ENCODE data around the gene CARNS1.

CARNS1 gene

GRCh38 chr11:67441731-67442351 lies 26.4 kb downstream of the CARNS1 start:
- Histone ChIP-seq H4K20me1 (peaks cover 0 to 54% (median 25%) of the 10 kb centered on the region in 11 experiments; a peak in 14 of 22 replicates), H3K27ac (no peak overlapping the region), H3K4me1 (peaks cover 86 to 95% (median 91%) of the 10 kb centered on the region in 10 experiments), H3K4me2 (peak overlapping the region; percentile 88 to 99 (median 98)), H3K4me3 (peak overlapping the region in 3 of 10 experiments; percentile 72 to 78 (median 73); a peak in 6 of 20 replicates), H3K9me3 (replicated peaks in 1 of 11) (no peaks in the 10 kb centered on the region), H3K9ac (peak overlapping the region in 3 of 11 experiments; percentile 1 to 83 (median 79); a peak in 2 of 22 replicates), H3K36me3 (peaks cover 0 to 49% (median 0%) of the 10 kb centered on the region in 11 experiments; a peak in 9 of 22 replicates), H3K27me3 (no peaks in the 10 kb centered on the region)
- no peak for TF ChIP-seq Cebpa-rat (IDR thresholded peaks at IDR 0.05)

GRCh38 chr11:67442504-67443404 lies 27.3 kb downstream of the CARNS1 start:
- Histone ChIP-seq H3K27me3 (no peaks in the 10 kb centered on the region), H3K4me3 (peak overlapping the region; percentile 41 to 79 (median 66)), H3K9me3 (replicated peaks in 1 of 11) (no peaks in the 10 kb centered on the region), H3K27ac (peak overlapping the region; percentile 46 to 74 (median 60); a peak in 19 of 22 replicates), H3K4me2 (peak overlapping the region; percentile 88 to 99 (median 98)), H3K4me1 (peaks cover 86 to 97% (median 93%) of the 10 kb centered on the region in 10 experiments), H3K9ac (peak overlapping the region; percentile 64 to 83 (median 70)), H3K36me3 (peaks cover 0 to 45% (median 0%) of the 10 kb centered on the region in 11 experiments; a peak in 9 of 22 replicates), H4K20me1 (peaks cover 0 to 53% (median 23%) of the 10 kb centered on the region in 11 experiments; a peak in 14 of 22 replicates)
- no peak for TF ChIP-seq Cebpa-rat (IDR thresholded peaks at IDR 0.05)

GRCh38 chr11:67445515-67445914 lies 30.0 kb downstream of the CARNS1 start:
- Histone ChIP-seq H3K9me3 (replicated peaks in 1 of 11) (no peaks in the 10 kb centered on the region), H4K20me1 (peaks cover 0 to 25% (median 8%) of the 10 kb centered on the region in 11 experiments; a peak in 12 of 22 replicates), H3K27me3 (no peaks in the 10 kb centered on the region), H3K4me2 (peak overlapping the region; percentile 86 to 99 (median 90); a peak in 18 of 22 replicates), H3K4me3 (no peak overlapping the region), H3K4me1 (peaks cover 81 to 92% (median 86%) of the 10 kb centered on the region in 10 experiments), H3K27ac (no peak overlapping the region), H3K9ac (0 out of 22 replicates have a peak overlapping the region, but pooled peaks of 1 of the 11 experiments have one; percentile 18), H3K36me3 (peaks cover 0 to 21% (median 0%) of the 10 kb centered on the region in 11 experiments; a peak in 7 of 22 replicates)
- no peak for TF ChIP-seq Cebpa-rat (IDR thresholded peaks at IDR 0.05)

GRCh38 chr11:67448220-67448609 lies 32.7 kb downstream of the CARNS1 start:
- Histone ChIP-seq H3K4me1 (peaks cover 59 to 90% (median 75%) of the 10 kb centered on the region in 10 experiments), H3K4me2 (peak overlapping the region in 5 of 11 experiments; percentile 25 to 92 (median 50); a peak in 5 of 22 replicates), H3K27ac (no peak overlapping the region), H3K27me3 (no peaks in the 10 kb centered on the region), H3K4me3 (no peak overlapping the region), H3K36me3 (no peaks in the 10 kb centered on the region), H3K9me3 (replicated peaks in 1 of 11) (no peaks in the 10 kb centered on the region), H4K20me1 (no peaks in the 10 kb centered on the region; a peak in 1 of 22 replicates), H3K9ac (no peak overlapping the region)
- TF ChIP-seq Cebpa-rat (IDR thresholded peaks at IDR 0.05), result no peak

- H3K9ac ChIP-seq, result no peak overlapping the region
- no peaks in the 10 kb centered on the region; a peak in 1 of 22 replicates for H4K20me1 ChIP-seq
- H3K36me3 ChIP-seq, result no peaks in the 10 kb centered on the region
- H3K27me3 ChIP-seq, result no peaks in the 10 kb centered on the region
- H3K4me2 ChIP-seq, result peak overlapping the region in 9 of 11 experiments; percentile 11 to 92 (median 53); a peak in 14 of 22 replicates
- H3K4me1 ChIP-seq, result peaks cover 52 to 87% (median 68%) of the 10 kb centered on the region in 10 experiments
- no peak overlapping the region for H3K4me3 ChIP-seq
- H3K27ac ChIP-seq, result 0 out of 22 replicates have a peak overlapping the region, but pooled peaks of 2 of the 11 experiments have one; percentile 2 to 17
- H3K9me3 ChIP-seq (replicated peaks in 1 of 11), result no peaks in the 10 kb centered on the region
- TF ChIP-seq Cebpa-rat (IDR thresholded peaks at IDR 0.05), result no peak
These were observed 33.8 kb downstream of the CARNS1 start for GRCh38 chr11:67449116-67449844.

GRCh38 chr11:67450796-67451657 lies 35.5 kb downstream of the CARNS1 start:
- peak overlapping the region in 5 of 11 experiments; percentile 21 to 65 (median 38); a peak in 8 of 22 replicates for H3K9ac ChIP-seq
- H3K4me2 ChIP-seq, result peak overlapping the region in 9 of 11 experiments; percentile 3 to 92 (median 10); a peak in 12 of 22 replicates
- no peak overlapping the region for H3K4me3 ChIP-seq
- no peaks in the 10 kb centered on the region for H3K27me3 ChIP-seq
- H4K20me1 ChIP-seq, result no peaks in the 10 kb centered on the region; a peak in 1 of 22 replicates
- H3K9me3 ChIP-seq (replicated peaks in 1 of 11), result no peaks in the 10 kb centered on the region
- TF ChIP-seq Cebpa-rat (IDR thresholded peaks at IDR 0.05), result no peak
- peaks cover 35 to 69% (median 51%) of the 10 kb centered on the region in 10 experiments for H3K4me1 ChIP-seq
- H3K27ac ChIP-seq, result peak overlapping the region in 3 of 11 experiments; percentile 16 to 41 (median 18); a peak in 3 of 22 replicates
- H3K36me3 ChIP-seq, result no peaks in the 10 kb centered on the region

GRCh38 chr11:67451658-67451976 lies 36.1 kb downstream of the CARNS1 start:
- peak overlapping the region in 2 of 11 experiments; percentile 16 to 41; a peak in 1 of 22 replicates for H3K27ac ChIP-seq
- H3K9ac ChIP-seq, result peak overlapping the region in 6 of 11 experiments; percentile 3 to 65 (median 38); a peak in 5 of 22 replicates
- peaks cover 29 to 64% (median 45%) of the 10 kb centered on the region in 10 experiments for H3K4me1 ChIP-seq
- no peak overlapping the region for H3K4me3 ChIP-seq
- H3K36me3 ChIP-seq, result no peaks in the 10 kb centered on the region
- H3K9me3 ChIP-seq (replicated peaks in 1 of 11), result no peaks in the 10 kb centered on the region
- peak overlapping the region in 7 of 11 experiments; percentile 3 to 92 (median 9); a peak in 8 of 22 replicates for H3K4me2 ChIP-seq
- no peaks in the 10 kb centered on the region for H3K27me3 ChIP-seq
- no peaks in the 10 kb centered on the region; a peak in 1 of 22 replicates for H4K20me1 ChIP-seq
- TF ChIP-seq Cebpa-rat (IDR thresholded peaks at IDR 0.05), result no peak

Data from BLaER1 treated with 17β-estradiol and CSF1 and Interleukin-3, amounts not matched to agents 10 nM and 100 nM (cell line).